NB4 (cell line): ENCODE measurements around the gene EVA1C.

Source experiments
- CTCF ChIP-seq: IDR thresholded peaks from one replicate; pipeline ENCODE4 v1.5.1; 2012; ENCODE audit warnings: low read depth, low read length
- MYC ChIP-seq: IDR thresholded peaks from 2 replicates; pipeline ENCODE4 v1.6.1; 2011; ENCODE audit warnings: low read depth, low read length

GRCh38 chr21:32386195-32386870 lies 26.2 kb upstream of the EVA1C start:
- TF ChIP-seq CTCF (no peak), MYC (no peak)
